Liver (tissue), 9 donors: ENCODE data around the gene HAUS5. TPM values are rescaled to one million over a fixed set of nuclear protein-coding genes. Genes with fewer than 3 reads are reported as not detected.

ENCODE experiments used
- DNase-seq: peaks from one replicate; pipeline ENCODE4 v3.0.0-alpha.2; 2017; ENCODE audit warnings: low spot score
- H3K27ac ChIP-seq, 2 donors: one replicate each; pipeline ENCODE4 v1.7.0; 2013; ENCODE audit warnings: inconsistent platforms in 2 of 2, low read length in 2 of 2, control low read depth in 1 of 2, low read depth in 1 of 2, mild to moderate bottlenecking in 1 of 2
- H3K27me3 ChIP-seq, 4 donors: one replicate each; pipeline versions ENCODE4 v1.6.1 to v1.7.0; 2013; ENCODE audit warnings: low read length in 3 of 4, inconsistent platforms in 1 of 4, mild to moderate bottlenecking in 1 of 4, moderate library complexity in 1 of 4; ENCODE audit not compliant: control insufficient read depth in 4 of 4, insufficient read depth in 4 of 4
- H3K36me3 ChIP-seq, 4 donors: one replicate each; pipeline versions ENCODE4 v1.6.1 to v1.7.0; 2013; ENCODE audit warnings: low read length in 3 of 4, mild to moderate bottlenecking in 3 of 4, low read depth in 1 of 4, moderate library complexity in 1 of 4; ENCODE audit not compliant: control insufficient read depth in 4 of 4, insufficient read depth in 3 of 4
- H3K4me1 ChIP-seq, 4 donors: one replicate each; pipeline versions ENCODE4 v1.6.1 to v1.7.0; 2013; ENCODE audit warnings: low read length in 3 of 4, mild to moderate bottlenecking in 3 of 4, moderate library complexity in 1 of 4; ENCODE audit not compliant: control insufficient read depth in 4 of 4, insufficient read depth in 4 of 4
- H3K4me3 ChIP-seq, 3 donors: one replicate each; pipeline versions ENCODE4 v1.6.1 to v1.7.0; 2013; ENCODE audit warnings: low read length in 3 of 3, control low read depth in 1 of 3, low read depth in 1 of 3, mild to moderate bottlenecking in 1 of 3
- H3K9ac ChIP-seq, 2 donors: one replicate each; pipeline ENCODE4 v1.7.0; 2013; ENCODE audit warnings: low read length in 2 of 2, mild to moderate bottlenecking in 2 of 2, moderate library complexity in 2 of 2, control low read depth in 1 of 2, low read depth in 1 of 2
- H3K9me3 ChIP-seq, 4 donors: one replicate each; pipeline versions ENCODE4 v1.6.1 to v1.7.0; 2013; ENCODE audit warnings: low read length in 3 of 4; ENCODE audit not compliant: control insufficient read depth in 4 of 4
- CTCF ChIP-seq: fragments of 150-350 bp; IDR thresholded peaks from 2 replicates; pipeline ENCODE4 v1.5.1; 2017; ENCODE audit warnings: improper control_type of control experiment, low read depth, low read length; ENCODE audit not compliant: missing input control
- EGR1 ChIP-seq, 2 donors: IDR thresholded peaks; 2 replicates each; pipeline ENCODE4 v1.6.1; 2016 to 2018; ENCODE audit warnings: antibody characterized with exemption in 2 of 2, low read depth in 2 of 2
- FOXA1 ChIP-seq: IDR thresholded peaks from 2 replicates; pipeline ENCODE4 v1.6.1; 2016; ENCODE audit warnings: antibody characterized with exemption
- FOXA2 ChIP-seq: IDR thresholded peaks from 2 replicates; pipeline ENCODE4 v1.6.1; 2016; ENCODE audit warnings: antibody characterized with exemption
- GABPA ChIP-seq, 2 donors: IDR thresholded peaks in 1 of 2; conservative IDR thresholded peaks in 1 of 2; 2 replicates each; pipeline ENCODE4 v1.6.1; 2016; ENCODE audit warnings: antibody characterized with exemption in 2 of 2, mild to moderate bottlenecking in 1 of 2, moderate library complexity in 1 of 2
- HNF4A ChIP-seq, 2 donors: conservative IDR thresholded peaks; 2 replicates each; pipeline ENCODE4 v1.6.1; 2016; ENCODE audit warnings: antibody characterized with exemption in 2 of 2, mild to moderate bottlenecking in 2 of 2
- HNF4G ChIP-seq: IDR thresholded peaks from 2 replicates; pipeline ENCODE4 v1.6.1; 2016; ENCODE audit warnings: antibody characterized with exemption
- JUND ChIP-seq, 2 donors: IDR thresholded peaks; 2 replicates each; pipeline ENCODE4 v1.6.1; 2016; ENCODE audit warnings: antibody characterized with exemption in 2 of 2
- MAX ChIP-seq: IDR thresholded peaks from 2 replicates; pipeline ENCODE4 v1.6.1; 2016; ENCODE audit warnings: antibody characterized with exemption
- NR2F2 ChIP-seq: IDR thresholded peaks from 2 replicates; pipeline ENCODE4 v1.6.1; 2016; ENCODE audit warnings: antibody characterized with exemption
- RAD21 ChIP-seq, 2 donors: IDR thresholded peaks; 2 replicates each; pipeline ENCODE4 v1.6.1; 2016; ENCODE audit warnings: antibody characterized with exemption in 2 of 2, mild to moderate bottlenecking in 2 of 2
- SP1 ChIP-seq: IDR thresholded peaks from 2 replicates; pipeline ENCODE4 v1.6.1; 2018; ENCODE audit warnings: antibody characterized with exemption, mild to moderate bottlenecking
- TAF1 ChIP-seq: conservative IDR thresholded peaks from 2 replicates; pipeline ENCODE4 v1.6.1; 2016; ENCODE audit warnings: antibody characterized with exemption, mild to moderate bottlenecking
- YY1 ChIP-seq: IDR thresholded peaks from 2 replicates; pipeline ENCODE4 v1.6.1; 2016; ENCODE audit warnings: antibody characterized with exemption, mild to moderate bottlenecking
- ZBTB33 ChIP-seq: IDR thresholded peaks from 2 replicates; pipeline ENCODE4 v1.6.1; 2016; ENCODE audit warnings: antibody characterized with exemption
- WGBS: extraction: QIAGEN DNeasy Blood & Tissue Kit; methylation state at CpG from one replicate; pipeline ENCODE4 v1.1.7; 2013; 5-methylcytosine and 5-hydroxymethylcytosine counted together
- polyA plus RNA-seq, 2 donors: library from polyadenylated mRNA; stranded (reverse) in 1 of 2; unstranded in 1 of 2; fragments of 200-250 nt in 1 of 2; fragments of >200 nt in 1 of 2; fragmentation: Nextera tagmentation in 1 of 2; extraction: Ambion mirVana in 1 of 2; gene quantifications; one replicate each; pipeline versions ENCODE4 v1.2.1 to v1.2.3, GENCODE V29; 2013 to 2015
- total RNA-seq, 2 donors: library from RNA; depleted of rRNA; stranded (reverse); fragments of >200 nt; gene quantifications; one replicate each; pipeline ENCODE4 v1.2.3, GENCODE V29; 2014
- donor health status: healthy.
- donor health status: healthy.
- donor health status: healthy.
- donor health status: healthy.
- donor health status: healthy.

Gene HAUS5
- total and polyA plus RNA-seq, 4 donors = 1.9 to 7.3 (median 2.3) TPM

DNA sequence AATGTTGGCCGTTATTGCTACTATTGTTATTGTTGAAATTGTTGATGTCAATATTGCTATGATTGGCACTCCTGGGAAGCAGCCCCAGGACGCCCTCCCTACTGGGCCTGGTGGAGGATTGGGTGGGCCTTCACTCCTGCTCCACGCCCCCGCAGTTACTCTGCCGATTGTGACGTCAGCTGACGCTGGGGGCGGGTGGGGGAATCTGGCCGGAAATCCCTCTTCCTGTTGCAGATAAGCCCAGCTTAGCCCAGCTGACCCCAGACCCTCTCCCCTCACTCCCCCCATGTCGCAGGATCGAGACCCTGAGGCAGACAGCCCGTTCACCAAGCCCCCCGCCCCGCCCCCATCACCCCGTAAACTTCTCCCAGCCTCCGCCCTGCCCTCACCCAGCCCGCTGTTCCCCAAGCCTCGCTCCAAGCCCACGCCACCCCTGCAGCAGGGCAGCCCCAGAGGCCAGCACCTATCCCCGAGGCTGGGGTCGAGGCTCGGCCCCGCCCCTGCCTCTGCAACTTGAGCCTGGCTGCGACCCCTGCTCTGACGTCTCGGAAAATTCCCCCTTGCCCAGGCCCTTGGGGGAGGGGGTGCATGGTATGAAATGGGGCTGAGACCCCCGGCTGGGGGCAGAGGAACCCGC lies 29.1 kb downstream of the HAUS5 start, which contains the start of gene ETV2:
Gene ETV2, plus strand, starts transcription at position 231 of the 637 bp plus-strand sequence. CDS start 716 bp downstream, outside the sequence.
- Histone ChIP-seq H3K4me3 (no peak within 1 kb of the TSS), H3K27ac (no peak within 1 kb of the TSS)

GRCh38 chr19:35642312-35642711 lies 29.8 kb downstream of the HAUS5 start:
- H3K9me3 ChIP-seq = no peaks in the 10 kb centered on the region
- H3K4me3 ChIP-seq = no peak overlapping the region
- DNase-seq = no peak
- no peaks in the 10 kb centered on the region for H3K27me3 ChIP-seq
- TF ChIP-seq TAF1 = no peak
- TF ChIP-seq NR2F2 = no peak
- no peak for TF ChIP-seq FOXA1
- peaks cover 0 to 20% (median 9%) of the 10 kb centered on the region in 4 donors for H3K4me1 ChIP-seq
- 82% methylated on average over 10 of the region's 10 CpGs for WGBS
- no peak overlapping the region for H3K9ac ChIP-seq
- H3K27ac ChIP-seq = no peak overlapping the region
- peaks cover 1 to 9% (median 4%) of the 10 kb centered on the region in 4 donors for H3K36me3 ChIP-seq

More for the DNA sequence above, 29.1 kb downstream of the HAUS5 start, which contains the start of gene ETV2:
- WGBS = 53% methylated on average over 28 of the region's 28 CpGs
- TF ChIP-seq RAD21 (IDR thresholded peaks at IDR 0.05) (no peak), HNF4A (conservative IDR thresholded peaks at IDR 0.05) (no peak), FOXA2 (no peak), EGR1 (IDR thresholded peaks at IDR 0.05; ENCODE audit: low read depth in 2 of 2) (no peak), HNF4G (no peak), CTCF (no peak), FOXA1 (no peak), NR2F2 (no peak), GABPA (IDR thresholded peaks at IDR 0.05 in 1 of 2, conservative IDR thresholded peaks at IDR 0.05 in 1 of 2) (no peak), JUND (IDR thresholded peaks at IDR 0.05) (no peak), MAX (no peak), TAF1 (no peak), SP1 (no peak)
- Histone ChIP-seq H3K4me1 (peaks cover 0 to 20% (median 9%) of the 10 kb centered on the region in 4 donors), H3K9ac (no peak within 1 kb of the TSS), H3K36me3 (peaks cover 4 to 15% (median 7%) of the 10 kb centered on the region in 4 donors), H3K9me3 (no peaks in the 10 kb centered on the region), H3K27me3 (no peaks in the 10 kb centered on the region)
- DNase-seq = peak; percentile 48

GRCh38 chr19:35642798-35643254 lies 30.3 kb downstream of the HAUS5 start:
- no peaks in the 10 kb centered on the region for H3K27me3 ChIP-seq
- peak overlapping the region in 2 of 3 donors; percentile 67 to 83 for H3K4me3 ChIP-seq
- H3K9ac ChIP-seq = peak overlapping the region; percentile 47 to 55
- H3K36me3 ChIP-seq = peaks cover 0 to 3% (median under 1%) of the 10 kb centered on the region in 4 donors
- peak overlapping the region; percentile 92 to 93 for H3K27ac ChIP-seq
- no peak for DNase-seq
- H3K4me1 ChIP-seq = peaks cover 0 to 20% (median 11%) of the 10 kb centered on the region in 4 donors
- WGBS = 50% methylated on average over 15 of the region's 15 CpGs
- TF ChIP-seq RAD21 (IDR thresholded peaks at IDR 0.05) (no peak), TAF1 (no peak), NR2F2 (no peak), FOXA2 (no peak), SP1 (no peak), YY1 (no peak), JUND (IDR thresholded peaks at IDR 0.05) (no peak), ZBTB33 (no peak), HNF4G (no peak)
- H3K9me3 ChIP-seq = no peaks in the 10 kb centered on the region
